K562 (cell line): ENCODE measurements around the gene TMEM207. TPM values are rescaled to one million over a fixed set of nuclear protein-coding genes. Genes with fewer than 3 reads are reported as not detected.

Experiments used
- DEAF1 ChIP-seq: fragments of 450-650 bp; formaldehyde crosslinking; IDR thresholded peaks from 2 replicates; pipeline ENCODE4 v1.4.0; 2020; ENCODE audit warnings: mild to moderate bottlenecking, moderate library complexity
- KLF1 ChIP-seq: fragments of 450-650 bp; IDR thresholded peaks from 2 replicates; pipeline ENCODE4 v1.6.1; 2016; ENCODE audit warnings: missing genetic modification characterization, missing compliant biosample characterization
- MAFG ChIP-seq: fragments of 450-650 bp; conservative IDR thresholded peaks from 2 replicates; pipeline ENCODE4 v1.6.1; 2016; ENCODE audit warnings: missing genetic modification characterization, missing compliant biosample characterization
- NCOA4 ChIP-seq: fragments of 450-650 bp; IDR thresholded peaks from 2 replicates; pipeline ENCODE4 v1.6.1; 2018; ENCODE audit warnings: mild to moderate bottlenecking; ENCODE audit not compliant: partially characterized antibody
- SPI1 ChIP-seq: IDR thresholded peaks from 2 replicates; pipeline ENCODE4 v1.6.1; 2011; ENCODE audit warnings: low read depth, low read length, control low read depth, borderline replicate concordance
- TEAD4 ChIP-seq, 2 experiments: sonication (generic) in 1 of 2; formaldehyde crosslinking in 1 of 2; IDR thresholded peaks; 2 replicates each; pipeline versions ENCODE4 v1.6.1 to v1.8.0; 2012 to 2022; ENCODE audit warnings: borderline replicate concordance in 1 of 2, inconsistent platforms in 1 of 2, low read length in 1 of 2, mild to moderate bottlenecking in 1 of 2, missing genetic modification reagents in 1 of 2
- polyA plus RNA-seq, 8 experiments: library from polyadenylated mRNA; depleted of rRNA in 4 of 8; stranded (reverse) in 5 of 8; unstranded in 3 of 8; fragments of >200 nt; fragmentation: Nextera tagmentation in 2 of 8; fragmentation: Illumina TruSeq in 1 of 8; extraction: Ambion mirVana in 2 of 8; extraction: Trizol in 1 of 8; gene quantifications; 2 replicates each; pipeline versions ENCODE4 v1.2.1 to v1.2.3, GENCODE V29; 2011 to 2014; ENCODE audit warnings: inconsistent platforms in 1 of 8, missing spikeins in 1 of 8
- total RNA-seq, 7 experiments: library from RNA; depleted of rRNA in 6 of 7; stranded (reverse); fragments of >200 nt in 6 of 7; fragmentation: Illumina TruSeq in 2 of 7; extraction: Trizol in 2 of 7; gene quantifications; 2 replicates each; pipeline versions ENCODE4 v1.2.1 to v1.2.3, GENCODE V29; 2011 to 2021; ENCODE audit warnings: low replicate concordance in 1 of 7
- TF ChIP-seq, protein P1 (sequence below): sonication (generic); formaldehyde crosslinking; IDR thresholded peaks from 2 replicates; pipeline ENCODE4 v1.8.0; 2022; ENCODE audit warnings: mild to moderate bottlenecking, missing genetic modification reagents
- TF ChIP-seq, protein P2 (sequence below): sonication (generic); formaldehyde crosslinking; IDR thresholded peaks from 2 replicates; pipeline ENCODE4 v1.4.0; 2020; ENCODE audit warnings: mild to moderate bottlenecking, missing genetic modification reagents

TMEM207 gene
- total and polyA plus RNA-seq, 9 of the 15 experiments (the other 6 are each of a cell fraction or from before 2014, with no cell fraction given), result 0.04 to 0.10 (median 0.04) TPM; not detected in 4

- TF ChIP-seq, protein P1, sequence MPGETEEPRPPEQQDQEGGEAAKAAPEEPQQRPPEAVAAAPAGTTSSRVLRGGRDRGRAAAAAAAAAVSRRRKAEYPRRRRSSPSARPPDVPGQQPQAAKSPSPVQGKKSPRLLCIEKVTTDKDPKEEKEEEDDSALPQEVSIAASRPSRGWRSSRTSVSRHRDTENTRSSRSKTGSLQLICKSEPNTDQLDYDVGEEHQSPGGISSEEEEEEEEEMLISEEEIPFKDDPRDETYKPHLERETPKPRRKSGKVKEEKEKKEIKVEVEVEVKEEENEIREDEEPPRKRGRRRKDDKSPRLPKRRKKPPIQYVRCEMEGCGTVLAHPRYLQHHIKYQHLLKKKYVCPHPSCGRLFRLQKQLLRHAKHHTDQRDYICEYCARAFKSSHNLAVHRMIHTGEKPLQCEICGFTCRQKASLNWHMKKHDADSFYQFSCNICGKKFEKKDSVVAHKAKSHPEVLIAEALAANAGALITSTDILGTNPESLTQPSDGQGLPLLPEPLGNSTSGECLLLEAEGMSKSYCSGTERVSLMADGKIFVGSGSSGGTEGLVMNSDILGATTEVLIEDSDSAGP, result no peak
- TF ChIP-seq NCOA4, result no peak
- TF ChIP-seq SPI1, result no peak
- no peak for TF ChIP-seq KLF1 (tag)
- TF ChIP-seq, protein P2, sequence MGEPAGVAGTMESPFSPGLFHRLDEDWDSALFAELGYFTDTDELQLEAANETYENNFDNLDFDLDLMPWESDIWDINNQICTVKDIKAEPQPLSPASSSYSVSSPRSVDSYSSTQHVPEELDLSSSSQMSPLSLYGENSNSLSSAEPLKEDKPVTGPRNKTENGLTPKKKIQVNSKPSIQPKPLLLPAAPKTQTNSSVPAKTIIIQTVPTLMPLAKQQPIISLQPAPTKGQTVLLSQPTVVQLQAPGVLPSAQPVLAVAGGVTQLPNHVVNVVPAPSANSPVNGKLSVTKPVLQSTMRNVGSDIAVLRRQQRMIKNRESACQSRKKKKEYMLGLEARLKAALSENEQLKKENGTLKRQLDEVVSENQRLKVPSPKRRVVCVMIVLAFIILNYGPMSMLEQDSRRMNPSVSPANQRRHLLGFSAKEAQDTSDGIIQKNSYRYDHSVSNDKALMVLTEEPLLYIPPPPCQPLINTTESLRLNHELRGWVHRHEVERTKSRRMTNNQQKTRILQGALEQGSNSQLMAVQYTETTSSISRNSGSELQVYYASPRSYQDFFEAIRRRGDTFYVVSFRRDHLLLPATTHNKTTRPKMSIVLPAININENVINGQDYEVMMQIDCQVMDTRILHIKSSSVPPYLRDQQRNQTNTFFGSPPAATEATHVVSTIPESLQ (CRISPR knock-in tag), result no peak
- TF ChIP-seq TEAD4 (IDR thresholded peaks at IDR 0.05; ENCODE audit: low read length), result no peak
- TF ChIP-seq TEAD4 (CRISPR knock-in tag; IDR thresholded peaks at IDR 0.05; ENCODE audit: borderline replicate concordance), result no peak
- no peak for TF ChIP-seq MAFG
- TF ChIP-seq DEAF1 (CRISPR knock-in tag), result no peak
- TF ChIP-seq, all 486 proteins: peak for 0
Observed at GRCh38 chr3:190467922-190468321, 18.2 kb upstream of the TMEM207 start (continued).
